DOHH2 (cell line): ENCODE results near the gene NPS.

Source experiments
- EZH2phosphoT487 ChIP-seq: fragments of 200-600 bp; sonication (generic); IDR thresholded peaks from 2 replicates; pipeline ENCODE4 v1.6.1; 2017; ENCODE audit warnings: borderline replicate concordance, mild to moderate bottlenecking, antibody characterized with exemption, low read length, moderate library complexity, mixed read lengths
- TF ChIP-seq, protein P1 (sequence below): fragments of 200-600 bp; sonication (generic); IDR thresholded peaks from one replicate; pipeline ENCODE4 v1.5.1; 2014; ENCODE audit warnings: antibody characterized with exemption, mild to moderate bottlenecking, low read depth, low read length; ENCODE audit not compliant: poor library complexity, severe bottlenecking

DNA sequence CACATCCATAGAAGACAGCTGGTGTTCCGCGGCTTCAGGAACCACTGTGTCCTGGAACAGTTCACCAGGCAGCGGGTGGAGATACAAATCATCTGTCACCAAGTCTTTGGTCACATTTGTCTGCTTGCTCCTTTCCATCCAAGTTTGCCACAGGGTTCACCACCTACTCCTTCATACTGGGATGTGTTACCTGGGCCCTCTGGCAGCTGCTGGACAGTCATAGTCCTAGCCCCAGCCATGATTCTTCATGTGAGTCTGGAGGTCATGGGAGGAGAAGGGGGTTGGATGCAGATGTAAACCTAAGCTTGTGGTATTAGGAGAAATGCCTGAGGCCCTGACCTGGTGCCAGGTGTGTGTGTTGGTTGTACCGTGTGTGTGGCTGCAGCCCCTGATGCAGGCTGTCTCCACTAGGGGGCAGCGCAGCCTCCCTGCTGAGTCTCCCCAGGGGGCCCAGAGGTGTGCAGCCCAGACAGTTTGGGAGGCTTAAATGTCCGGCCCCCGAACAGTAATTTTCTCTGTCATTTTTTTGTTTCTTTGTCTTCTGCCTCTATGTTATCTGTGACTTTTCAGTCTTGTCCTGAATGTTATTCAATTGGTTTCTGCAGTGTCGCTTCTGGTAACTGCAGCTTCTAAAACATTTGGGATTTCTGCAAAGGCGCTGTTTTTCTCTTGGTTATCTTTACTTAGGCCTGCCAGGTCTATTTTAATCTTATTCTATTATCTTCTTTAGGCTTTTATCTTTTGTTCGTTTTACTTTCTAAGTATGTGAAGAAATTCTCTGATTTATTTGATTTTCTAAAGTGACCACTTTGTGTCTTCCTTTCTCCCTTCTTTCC lies 14.8 kb downstream of the NPS start:
- TF ChIP-seq, protein P1, sequence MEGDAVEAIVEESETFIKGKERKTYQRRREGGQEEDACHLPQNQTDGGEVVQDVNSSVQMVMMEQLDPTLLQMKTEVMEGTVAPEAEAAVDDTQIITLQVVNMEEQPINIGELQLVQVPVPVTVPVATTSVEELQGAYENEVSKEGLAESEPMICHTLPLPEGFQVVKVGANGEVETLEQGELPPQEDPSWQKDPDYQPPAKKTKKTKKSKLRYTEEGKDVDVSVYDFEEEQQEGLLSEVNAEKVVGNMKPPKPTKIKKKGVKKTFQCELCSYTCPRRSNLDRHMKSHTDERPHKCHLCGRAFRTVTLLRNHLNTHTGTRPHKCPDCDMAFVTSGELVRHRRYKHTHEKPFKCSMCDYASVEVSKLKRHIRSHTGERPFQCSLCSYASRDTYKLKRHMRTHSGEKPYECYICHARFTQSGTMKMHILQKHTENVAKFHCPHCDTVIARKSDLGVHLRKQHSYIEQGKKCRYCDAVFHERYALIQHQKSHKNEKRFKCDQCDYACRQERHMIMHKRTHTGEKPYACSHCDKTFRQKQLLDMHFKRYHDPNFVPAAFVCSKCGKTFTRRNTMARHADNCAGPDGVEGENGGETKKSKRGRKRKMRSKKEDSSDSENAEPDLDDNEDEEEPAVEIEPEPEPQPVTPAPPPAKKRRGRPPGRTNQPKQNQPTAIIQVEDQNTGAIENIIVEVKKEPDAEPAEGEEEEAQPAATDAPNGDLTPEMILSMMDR = peak; percentile 88
- no peak for TF ChIP-seq EZH2phosphoT487
